AML-193 (cell line): Measurements from ENCODE around the gene EPHB1.
"Not testable (repeated sequence)": the region's sequence is repeated elsewhere in the genome, so short reads cannot be mapped to it uniquely, and the experiment has no call there.

Experiments used
- DNase-seq, 2 experiments: peaks; one replicate each; lab custom pipeline; 2025; lab: John Stamatoyannopoulos, UW

EPHB1 gene

DNA sequence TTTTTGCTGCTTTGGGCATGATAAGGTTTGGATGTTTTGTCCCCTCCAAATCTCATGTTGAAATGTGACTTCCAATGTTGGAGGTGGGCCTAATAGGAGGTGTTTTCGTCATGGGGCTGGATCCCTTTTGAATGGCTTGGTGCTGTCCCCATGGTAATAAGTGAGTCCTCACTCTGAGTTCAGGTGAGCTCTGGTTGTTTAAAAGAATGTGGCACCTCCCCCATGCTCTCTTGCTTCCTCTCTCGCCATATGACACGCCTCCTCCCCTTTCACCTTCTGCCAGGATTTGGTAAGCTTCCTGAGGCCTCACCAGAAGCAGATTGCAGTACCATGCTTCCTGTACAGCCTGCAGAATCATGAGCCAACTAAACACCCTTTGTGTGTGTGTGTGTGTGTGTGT, 255.5 kb downstream of the EPHB1 start:
- DNase-seq: no peak

DNA sequence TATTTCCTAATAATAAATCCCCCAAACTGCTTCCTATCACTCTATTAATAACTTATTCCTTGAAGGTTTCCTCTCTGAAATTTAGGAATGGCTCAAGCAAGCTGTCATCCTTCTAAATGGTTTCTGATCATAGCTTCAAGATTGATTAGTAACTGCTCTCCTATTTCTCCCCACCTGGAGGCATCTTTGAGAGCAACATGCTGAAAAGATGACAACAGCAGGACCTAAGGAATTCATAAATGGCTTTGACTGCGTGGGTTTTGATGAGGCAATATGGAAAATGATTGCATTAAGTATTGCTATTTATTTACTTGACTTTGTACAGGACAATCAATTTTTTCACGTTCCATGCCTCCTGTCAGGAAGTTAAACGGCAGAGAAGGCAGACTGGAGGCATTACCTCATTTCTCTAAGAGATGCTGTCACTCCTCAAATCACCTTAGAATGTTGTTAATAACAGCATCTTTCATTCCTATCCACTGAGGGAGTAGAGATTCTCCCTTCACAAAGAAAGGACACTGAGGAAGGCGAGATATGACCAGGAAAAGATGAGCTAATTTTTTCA, 256.4 kb downstream of the EPHB1 start:
- no peak for DNase-seq

DNA sequence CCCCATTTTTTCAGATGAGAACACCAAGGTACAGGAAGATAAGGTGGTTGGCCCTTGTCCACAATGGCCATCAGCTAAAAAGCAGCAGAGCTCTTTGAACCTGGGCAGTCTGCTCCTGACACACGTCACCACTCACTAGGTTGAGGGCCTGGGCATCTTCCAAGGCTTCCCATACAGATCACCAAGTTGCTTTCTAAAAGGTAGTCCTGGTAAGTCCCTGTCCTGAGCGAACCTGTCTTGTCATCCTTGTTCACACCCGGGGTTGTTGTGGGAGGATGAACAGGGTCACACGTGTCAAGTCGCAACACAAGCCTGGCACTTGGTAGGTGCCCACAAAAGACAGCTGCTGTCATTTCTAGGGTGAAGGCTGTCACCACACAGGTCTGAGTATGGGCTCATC, 260.4 kb downstream of the EPHB1 start:
- DNase-seq: no peak

DNA sequence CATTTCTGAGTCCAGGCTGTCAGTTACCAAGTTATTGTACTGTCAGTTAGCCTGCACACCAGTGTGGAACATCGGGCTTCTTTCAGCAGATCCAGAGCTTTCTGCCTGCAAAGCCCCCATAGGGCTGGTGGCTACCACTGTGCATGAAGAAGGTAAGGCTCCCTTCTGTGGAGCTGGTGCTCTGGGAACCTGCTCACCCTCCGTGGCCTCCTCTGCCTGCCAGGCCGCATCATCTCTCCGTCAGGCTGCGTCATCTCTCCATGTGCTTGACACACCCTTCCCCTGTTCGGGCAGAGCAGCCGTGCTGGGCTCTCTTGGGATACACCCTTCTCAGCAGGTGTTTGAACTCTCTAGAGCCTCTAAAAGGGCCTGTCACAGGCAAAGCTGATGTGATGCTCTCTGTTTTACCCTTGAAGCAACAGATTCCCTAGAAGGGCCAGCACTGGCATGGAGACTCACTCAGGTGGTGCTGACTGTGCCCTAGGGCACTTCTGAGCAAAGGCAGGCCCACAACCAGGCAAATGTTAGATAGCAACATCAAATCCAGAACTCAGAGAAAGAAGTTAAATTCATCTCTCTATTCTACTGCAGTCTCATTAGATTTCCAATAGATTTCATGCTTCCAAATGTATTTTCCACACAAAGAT, 261.1 kb downstream of the EPHB1 start:
- no peak for DNase-seq

DNA sequence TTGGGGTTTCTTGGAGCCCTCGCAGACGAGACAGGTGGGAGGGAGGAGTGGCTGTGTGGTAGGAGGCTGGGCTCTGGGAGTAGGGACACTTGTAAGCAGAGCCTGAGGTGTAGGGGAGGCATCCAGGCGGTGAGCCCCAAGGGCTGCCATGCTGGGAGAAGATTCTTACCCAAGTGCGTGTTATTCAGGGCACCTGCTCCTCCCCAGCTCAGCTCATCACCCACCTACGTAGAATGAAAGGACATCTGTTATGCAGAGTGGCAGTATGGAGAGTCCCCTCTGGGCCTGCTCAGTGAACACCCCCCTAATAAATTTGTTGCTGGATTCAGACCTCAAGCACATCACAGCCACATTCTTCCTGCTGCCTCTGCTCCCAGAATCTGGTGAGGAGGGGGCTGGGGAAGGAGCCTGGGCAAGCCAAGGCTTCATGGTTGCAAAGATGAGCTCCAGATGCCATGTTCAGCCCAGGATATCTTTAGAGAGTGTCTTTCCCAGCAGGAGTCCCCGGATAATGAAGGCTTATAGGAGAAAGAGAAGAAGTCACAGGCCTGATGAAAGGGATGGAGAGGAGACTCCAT, 261.8 kb downstream of the EPHB1 start:
- no peak for DNase-seq

DNA sequence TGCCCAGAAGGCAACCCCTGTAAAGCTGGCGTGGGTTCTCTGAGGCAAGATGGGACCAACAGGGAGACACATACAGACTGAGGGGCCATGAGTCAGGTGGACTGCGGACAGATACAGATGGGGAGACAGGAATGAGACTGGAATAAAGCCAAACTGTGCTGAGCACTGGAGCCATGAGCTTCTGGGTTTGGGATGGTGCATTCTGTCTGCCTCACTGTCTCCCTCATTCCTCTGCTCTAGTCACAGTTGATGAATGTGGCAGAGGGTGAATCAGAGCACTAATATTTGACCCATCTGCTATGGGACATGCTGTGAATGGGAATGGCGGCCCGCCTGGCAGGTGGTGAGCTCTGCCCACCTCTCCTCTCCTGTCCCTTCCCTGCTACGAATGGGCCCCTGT, 262.9 kb downstream of the EPHB1 start:
- DNase-seq: no peak

DNA sequence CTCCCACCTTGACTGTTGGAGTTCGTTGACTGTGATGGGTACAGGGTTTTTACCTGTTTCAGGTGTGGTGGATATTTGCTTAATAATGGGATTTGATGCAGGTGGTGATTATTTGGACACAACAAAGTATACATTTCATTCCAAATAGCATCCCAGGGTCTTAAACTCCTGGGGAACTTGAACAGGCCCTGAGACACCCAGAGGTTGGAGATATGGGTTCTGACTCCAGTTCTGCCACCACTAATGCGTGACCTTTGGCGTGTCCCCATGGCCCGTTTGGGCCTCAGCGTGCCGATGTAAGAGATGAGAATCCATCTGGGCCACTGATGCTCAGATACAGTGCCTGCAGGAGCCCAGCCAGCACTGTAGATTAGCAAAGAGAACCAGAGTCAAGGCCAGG, 264.5 kb downstream of the EPHB1 start:
- DNase-seq: no peak

DNA sequence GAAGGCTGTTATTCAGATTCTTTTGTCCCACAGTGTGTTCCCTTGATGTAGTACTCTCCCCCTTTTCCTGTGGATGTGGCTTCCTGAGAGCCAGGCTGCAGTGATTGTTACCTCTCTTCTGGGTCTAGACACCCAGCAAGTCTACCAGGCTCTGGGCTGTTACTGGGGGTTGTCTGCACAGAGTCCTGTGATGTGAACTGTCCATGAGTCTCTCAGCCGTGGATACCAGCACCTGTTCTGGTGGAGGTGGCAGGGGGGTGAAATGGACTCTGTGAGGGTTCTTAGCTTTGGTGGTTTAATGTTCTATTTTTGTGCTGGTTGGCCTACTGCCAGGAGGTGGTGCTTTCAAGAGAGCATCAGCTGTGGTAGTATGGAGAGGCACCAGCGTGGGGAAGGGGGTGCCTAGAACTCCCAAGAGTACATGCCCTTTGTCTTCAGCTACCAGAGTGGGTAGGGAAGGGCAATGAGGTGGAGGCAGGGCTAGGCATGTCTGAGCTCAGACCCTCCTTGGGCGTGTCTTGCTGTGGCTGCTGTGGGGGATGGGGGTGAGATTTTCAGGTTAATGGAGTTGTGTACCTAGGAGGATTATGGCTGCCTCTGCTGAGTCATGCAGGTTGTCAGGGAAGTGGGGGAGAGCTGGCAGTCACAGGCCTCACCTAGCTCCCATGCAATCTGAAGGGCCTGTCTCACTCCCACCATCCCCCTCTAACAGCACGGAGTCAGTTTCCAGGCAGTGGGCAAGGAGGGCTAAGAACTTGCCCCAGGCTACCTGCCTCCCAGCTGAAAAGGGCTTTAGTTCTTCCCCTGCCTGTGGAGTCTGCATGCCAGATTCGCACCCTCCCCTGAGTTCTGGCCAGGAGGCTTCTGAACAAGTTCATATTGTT, 272.0 kb downstream of the EPHB1 start:
- DNase-seq: not testable (repeated sequence)

DNA sequence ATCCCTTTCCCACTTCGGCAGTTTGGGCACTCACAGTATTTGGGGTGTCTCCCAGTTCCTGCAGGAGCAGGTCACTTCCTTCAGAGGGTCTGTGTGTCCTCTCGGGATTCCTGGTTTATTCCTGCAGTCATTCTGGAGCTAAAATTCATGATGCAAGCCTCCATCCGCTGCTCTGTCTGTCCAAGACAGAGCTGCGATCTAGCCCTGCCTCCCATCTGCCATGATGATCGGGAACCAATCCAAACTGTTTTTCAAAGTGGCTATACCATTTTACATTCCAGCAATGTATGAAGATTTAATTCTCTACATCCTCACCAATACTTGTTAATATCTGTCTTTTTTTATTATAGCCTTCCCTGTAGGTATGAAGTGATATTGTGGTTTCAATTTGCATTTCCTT, 273.0 kb downstream of the EPHB1 start:
- no peak for DNase-seq

DNA sequence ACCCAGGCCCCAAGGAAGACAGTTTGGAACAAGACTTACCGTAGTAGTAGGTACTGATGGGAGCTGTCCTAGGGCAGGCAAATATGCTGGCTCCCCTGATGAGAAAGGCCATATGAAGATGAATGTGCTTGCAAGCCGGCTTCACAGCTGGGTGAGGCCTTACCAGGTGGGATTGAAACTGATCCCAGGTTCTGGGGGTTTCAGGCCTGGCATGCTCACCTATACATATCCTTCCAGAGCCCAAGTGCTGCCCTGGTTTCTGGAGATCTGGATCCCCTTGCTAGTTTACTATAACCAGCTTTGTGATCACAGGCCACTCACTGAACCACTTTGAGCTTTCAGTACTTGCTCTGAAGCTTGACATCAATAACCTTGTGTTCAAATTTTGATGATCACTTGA, 274.3 kb downstream of the EPHB1 start:
- no peak for DNase-seq

DNA sequence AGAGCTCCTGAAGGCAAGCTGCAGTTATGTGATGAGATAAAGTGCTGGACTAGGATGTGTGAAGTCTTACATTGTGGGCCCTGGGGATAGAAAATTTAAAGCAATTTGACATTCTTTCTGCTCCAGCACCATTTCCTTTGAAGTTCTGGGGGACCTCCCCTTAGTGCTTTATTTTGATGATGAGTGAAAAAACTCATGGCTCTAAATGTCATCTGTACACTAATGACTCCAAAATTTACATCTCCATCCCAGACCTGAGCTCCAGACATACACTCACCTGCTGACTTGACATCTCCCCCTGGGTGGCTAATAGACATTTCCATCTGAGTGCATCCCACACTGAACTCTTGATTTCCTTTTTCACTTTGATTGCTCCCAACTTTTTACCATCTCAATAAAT, 276.4 kb downstream of the EPHB1 start:
- no peak for DNase-seq

DNA sequence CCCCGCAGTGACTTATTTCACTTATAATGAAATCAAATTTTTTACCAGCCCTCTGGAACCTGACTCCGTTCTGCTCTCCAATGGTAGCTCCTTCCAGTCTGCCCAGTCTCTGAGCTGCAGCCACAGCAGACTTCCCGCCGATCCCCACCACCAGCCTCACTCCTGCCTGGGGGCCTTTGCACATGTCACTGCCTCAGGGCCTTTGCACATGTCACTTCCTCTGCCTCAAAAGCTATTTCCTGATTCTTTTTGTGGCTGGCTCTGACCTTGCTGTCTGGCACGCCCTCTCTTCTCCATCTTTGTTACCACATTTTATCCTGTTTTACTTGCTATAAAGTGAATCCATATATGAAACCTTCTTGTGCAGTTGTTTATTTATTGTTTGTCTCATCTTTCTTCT, 277.4 kb downstream of the EPHB1 start:
- no peak for DNase-seq

DNA sequence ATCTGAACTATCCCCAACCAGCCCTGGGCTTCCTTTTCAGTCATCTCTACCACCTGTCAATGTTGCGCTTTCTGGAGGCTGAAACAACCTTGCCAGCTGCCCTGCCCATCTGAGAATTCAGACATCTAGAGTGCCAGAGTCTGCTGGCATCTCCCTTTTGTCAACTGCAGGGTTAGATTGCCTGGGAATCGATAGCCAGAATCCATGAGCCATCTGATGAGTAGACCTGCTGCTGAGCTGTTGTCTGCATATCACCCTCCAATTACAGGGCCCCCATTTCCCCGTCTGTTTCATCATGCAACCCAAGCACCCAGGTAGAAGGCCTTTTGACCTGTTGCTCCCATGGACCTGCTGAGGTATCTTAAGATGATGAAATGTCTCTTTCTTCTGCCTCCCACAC, 280.1 kb downstream of the EPHB1 start:
- no peak for DNase-seq

DNA sequence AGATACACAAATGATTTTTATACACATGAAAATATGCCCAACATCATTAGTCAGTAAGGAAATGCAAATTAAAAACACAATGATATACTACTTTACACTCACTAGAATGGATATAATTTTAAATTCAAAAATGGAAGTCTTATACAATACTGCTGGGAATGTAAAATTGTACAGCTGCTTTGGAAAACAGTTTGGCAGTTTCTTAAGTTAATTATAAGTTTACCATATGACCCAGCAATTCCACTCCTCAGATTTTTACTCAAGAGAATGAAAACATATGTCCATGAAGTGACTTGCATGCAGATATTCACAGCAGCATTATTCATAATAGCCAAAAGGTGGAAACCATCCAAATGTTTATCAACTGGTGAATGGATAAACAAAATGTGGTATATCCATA, 281.3 kb downstream of the EPHB1 start:
- DNase-seq: no peak

DNA sequence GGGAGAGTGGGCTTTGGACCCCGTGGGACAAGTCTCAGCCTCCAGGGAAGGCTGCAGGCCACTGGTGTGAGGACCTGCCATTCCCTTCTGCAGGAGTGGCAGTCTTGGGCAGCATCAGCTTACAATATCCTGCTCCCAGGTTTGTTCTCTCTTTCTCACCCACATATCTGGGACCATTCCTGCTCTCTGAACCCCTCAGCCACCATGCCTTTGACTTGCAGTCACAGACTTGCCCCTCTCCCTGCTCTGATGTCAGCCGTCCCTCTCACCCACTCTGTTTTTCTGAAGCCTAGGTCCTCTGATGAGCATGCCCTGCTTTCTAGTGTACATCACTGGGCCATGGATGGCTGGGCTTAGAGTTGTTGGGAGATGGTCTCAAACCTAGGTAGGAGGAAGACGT, 282.1 kb downstream of the EPHB1 start:
- DNase-seq: no peak

DNA sequence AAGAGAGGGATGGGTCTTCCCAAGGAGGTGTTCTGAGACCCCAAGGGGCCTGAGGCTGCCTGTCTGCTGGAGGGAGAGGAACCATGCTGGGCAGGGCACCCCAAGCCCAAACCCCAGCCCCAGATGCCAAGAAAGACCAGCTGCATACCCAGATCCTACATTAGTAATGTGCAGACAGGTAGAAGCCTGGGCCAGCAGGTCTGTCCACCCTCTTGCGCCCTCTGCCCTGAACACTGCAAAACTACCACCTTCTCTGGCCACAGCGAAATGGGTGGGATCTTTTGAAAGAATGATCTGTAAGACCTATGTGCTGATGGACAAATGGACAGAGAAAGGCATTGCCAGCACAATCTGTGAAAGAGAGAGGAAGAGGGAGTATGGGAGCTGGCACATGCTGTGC, 283.2 kb downstream of the EPHB1 start:
- DNase-seq: no peak

DNA sequence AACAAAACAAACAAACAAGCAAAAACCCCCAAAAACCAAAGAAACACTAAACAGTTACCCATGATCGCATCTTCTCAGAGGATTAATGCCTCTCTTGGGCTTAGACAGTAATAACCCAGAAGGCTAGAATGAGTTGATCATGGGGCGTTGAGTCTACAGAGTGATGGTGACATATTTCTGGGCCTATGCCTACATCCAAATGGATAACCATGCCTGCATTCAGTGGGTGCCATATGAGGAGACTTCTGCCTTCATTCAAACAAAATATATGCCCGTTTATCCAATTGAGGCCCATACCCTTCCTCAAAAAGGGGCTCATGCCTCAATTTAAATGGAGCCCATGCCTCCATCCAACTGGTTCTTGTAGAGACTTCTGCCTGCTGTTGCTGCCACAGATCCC, 284.0 kb downstream of the EPHB1 start:
- no peak for DNase-seq

DNA sequence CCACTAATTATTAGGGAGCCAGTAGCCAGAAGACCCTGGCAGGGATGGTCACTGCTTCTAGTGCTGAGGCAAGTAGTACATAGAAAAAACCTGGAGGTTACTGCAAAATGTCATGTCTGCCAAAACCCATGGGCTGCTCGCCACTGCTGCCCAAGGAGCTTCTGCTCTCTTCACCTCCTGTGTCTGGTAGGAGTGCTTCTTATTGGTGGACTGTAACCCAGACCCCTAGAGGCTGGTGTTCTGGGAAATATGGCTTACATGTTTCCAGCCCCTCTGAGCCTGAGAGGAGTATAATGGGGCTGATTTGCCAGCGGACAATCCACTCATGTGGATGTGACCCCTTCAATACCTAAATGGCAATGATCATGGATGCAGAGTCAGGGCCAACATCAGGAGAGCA, 286.4 kb downstream of the EPHB1 start:
- DNase-seq: no peak

DNA sequence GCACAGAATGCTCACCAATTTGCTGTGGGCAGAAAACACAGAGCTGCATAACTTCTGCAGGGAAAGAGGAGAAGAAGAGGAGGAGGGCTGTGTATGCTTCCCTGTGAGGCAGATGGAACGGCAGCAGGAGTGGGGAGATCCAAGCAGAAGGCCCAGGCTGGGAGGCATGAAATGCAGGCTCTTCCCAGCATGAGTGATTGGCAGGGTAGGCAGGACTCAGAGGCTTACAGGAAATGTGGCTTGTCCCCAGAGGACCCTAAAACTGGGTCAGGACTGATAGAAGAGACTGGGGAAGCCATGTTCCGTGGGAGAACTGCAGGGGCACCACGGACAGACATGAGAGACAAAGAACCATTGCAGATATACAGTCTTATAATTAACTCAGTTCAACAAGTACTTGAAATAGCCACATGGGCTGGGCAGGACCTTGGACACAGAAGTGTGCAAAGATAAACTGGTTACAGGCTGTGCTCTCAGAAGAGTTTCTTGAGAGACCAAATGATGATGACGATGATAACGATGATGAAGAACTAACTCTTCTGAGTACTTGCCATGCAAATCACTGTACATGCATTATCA, 286.9 kb downstream of the EPHB1 start:
- no peak for DNase-seq

DNA sequence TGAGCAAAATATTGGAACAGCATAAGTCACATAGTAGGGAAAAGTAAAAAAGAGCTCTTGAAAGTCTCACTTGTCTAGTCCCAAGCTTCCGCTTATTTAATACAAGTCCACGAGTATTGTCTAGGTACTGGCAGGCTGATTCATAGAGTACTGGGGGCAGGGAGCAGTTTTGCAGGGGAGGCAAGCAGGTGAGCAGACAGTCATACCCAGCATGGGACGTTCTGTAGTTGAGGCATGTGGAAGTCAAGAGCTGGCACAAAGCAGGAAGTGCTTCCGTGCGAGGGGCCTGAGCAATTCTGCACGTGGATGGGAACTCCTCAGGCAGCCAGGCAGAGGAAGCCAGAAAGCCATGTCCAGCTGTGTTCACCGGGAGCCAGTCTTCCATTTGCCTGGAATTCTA, 287.6 kb downstream of the EPHB1 start:
- DNase-seq: no peak

DNA sequence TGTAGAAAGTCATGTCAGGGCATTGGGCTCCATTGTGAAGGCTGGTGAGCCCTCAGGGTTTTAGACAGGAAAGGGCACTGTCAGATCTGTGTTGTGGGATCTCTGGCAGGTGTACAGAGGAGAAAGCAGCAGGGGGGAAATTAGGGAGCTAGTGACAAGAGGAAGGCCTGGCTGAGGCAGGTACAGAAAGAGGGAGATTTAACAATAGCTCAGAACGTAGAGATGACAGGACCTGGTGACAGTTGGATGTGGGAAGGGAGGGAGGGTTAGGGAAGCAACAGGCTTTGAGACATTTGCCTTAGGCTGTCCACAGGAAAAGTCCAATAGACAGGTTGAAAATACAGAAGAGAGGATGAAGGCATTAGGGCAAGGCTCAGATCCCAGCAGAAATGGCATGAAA, 288.1 kb downstream of the EPHB1 start:
- DNase-seq: no peak

DNA sequence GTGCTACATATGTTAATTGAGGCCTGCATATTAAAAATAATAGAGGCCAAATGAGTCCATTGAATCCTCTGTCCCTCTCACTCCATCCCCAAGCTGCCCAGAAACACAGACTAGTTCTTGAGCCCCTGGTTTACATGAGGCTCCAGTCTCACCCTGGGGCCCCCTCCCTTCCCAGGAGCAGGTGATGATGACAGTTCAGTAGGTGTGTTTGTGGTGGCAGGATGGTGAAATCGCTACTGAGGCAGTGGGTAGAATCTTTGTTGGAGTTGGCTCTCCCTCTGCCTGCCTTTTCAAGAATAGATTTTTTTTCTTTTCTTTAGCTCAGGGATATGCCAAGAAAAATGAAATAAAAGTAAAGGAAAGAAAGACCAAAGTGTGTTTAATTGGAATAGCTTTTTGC, 288.7 kb downstream of the EPHB1 start:
- DNase-seq: no peak

DNA sequence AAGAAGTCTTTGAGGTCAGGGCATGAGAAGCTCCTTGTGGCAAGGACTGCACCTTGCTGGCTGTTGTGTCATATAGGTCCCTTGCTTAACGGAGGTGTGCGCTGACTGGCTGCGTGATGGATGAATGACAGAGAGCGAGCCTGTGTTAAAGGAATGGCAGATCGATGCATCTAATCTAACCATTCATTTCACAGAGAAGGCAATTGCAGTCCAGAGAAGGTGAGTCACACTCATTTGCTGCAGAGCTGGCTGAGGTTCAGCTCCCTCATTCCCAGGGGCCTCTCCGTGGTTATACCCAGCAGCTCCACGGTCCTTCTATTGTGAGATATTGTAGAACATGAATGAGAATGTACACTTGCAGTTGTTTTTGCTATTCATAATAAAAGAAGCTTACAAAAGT, 289.3 kb downstream of the EPHB1 start:
- no peak for DNase-seq
